Fibroblast of skin of left biceps (primary cell): ENCODE results near the gene TFDP1.
A peak's percentile ranks its signal among the peaks of the same experiment; 100 is the strongest.

Source experiments
- DNase-seq, 2 experiments: peaks; one replicate each; pipeline ENCODE4 v3.0.0-alpha.2; 2013; ENCODE audit warnings: low read depth in 2 of 2

Gene TFDP1, protein sequence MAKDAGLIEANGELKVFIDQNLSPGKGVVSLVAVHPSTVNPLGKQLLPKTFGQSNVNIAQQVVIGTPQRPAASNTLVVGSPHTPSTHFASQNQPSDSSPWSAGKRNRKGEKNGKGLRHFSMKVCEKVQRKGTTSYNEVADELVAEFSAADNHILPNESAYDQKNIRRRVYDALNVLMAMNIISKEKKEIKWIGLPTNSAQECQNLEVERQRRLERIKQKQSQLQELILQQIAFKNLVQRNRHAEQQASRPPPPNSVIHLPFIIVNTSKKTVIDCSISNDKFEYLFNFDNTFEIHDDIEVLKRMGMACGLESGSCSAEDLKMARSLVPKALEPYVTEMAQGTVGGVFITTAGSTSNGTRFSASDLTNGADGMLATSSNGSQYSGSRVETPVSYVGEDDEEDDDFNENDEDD

DNA sequence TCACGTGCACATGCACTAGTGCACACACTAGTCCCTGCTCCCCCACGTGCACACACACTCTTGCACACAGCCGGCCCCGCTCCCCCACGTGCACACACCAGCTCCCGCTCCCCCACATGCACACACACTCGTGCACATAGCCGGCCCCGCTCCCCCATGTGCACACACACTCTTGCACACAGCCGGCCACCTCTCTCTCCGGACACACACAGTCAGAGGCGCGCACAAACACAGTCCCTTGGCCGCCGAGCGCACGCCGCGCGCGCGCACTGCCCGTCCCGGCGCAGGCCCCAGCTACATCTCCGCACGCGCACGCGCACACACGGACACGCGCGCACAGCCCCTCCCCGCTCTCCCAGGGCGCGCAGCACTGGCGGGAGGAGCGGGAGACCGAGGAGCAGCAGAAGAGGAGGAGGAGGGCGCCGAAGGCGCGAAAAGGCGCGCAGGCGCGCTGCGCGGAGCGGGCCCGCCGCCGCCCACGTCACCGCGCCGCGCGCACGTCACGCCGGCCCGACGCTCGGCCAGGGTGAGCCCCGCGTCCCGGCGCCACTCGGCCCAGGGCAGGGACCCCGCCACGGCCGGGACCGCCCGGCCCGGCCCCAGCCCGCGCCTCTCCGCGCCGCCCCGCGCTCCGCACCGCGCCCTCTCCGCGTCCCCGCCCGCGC is at the start of gene TFDP1:
TFDP1 (plus strand) TSS at position 549 of the 665 bp plus-strand sequence. CDS start 1,085 bp downstream, outside the sequence.
- peak; percentile 52 to 56 for DNase-seq

GRCh38 chr13:113535381-113535781 is 49.2 kb upstream of the TFDP1 start:
- no peak for DNase-seq

GRCh38 chr13:113536461-113537110 is 48.0 kb upstream of the TFDP1 start:
- DNase-seq: no peak

DNA sequence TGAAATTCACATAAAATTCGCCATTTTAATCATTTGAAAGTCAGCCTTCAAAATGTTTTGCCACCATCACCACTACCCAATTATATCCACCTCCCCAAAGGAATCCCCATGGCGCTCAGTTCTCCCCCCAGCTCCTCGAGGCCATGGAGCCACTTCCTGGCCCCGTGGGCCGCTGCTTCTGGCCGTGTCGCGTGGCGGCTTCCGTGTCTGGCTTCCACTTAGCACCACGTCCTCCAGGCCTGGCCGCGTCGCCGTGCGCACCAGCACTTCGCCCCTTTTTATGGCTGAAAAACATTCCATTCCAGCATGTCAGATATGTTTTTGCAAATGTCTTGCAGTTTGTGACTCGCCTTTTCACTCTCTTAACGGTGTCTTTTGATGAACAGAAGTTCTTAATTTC is 47.3 kb upstream of the TFDP1 start:
- DNase-seq: no peak

DNA sequence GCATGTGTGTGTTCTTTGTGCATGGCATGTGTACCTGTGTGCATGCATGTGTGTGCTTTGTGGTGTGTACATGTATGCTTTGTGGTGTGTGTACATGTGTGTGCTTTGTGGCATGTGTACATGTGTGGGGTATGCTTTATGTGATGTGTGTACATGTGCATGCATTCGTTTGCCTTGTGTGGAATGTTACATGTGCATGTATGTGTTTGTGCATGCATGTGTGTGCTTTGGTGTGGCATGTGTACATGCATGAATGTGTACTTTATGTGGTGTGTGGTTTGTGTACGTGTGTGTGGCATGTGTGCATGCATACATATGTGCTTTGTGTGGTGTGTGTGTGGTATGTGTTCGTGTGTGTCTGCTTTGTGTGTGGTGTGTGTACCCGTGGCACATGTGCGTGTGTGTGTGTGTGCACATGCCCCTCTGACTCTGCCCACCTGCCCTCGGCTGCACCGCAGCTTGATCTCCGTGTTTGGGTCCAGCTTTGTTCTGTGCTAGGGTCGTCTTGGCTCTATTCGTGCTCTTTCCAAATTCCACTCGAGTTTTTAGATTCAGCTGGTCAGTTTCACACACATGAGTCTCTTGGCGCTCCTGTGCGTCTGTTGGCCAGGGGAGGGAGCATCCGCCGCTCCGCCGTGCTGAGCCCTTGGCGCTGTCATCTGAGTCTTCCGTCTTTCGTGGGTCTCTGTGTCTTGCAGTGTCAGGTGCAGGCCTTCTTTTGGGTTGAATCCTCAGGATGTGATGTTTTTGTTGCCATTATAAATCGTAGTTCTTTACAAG is 46.5 kb upstream of the TFDP1 start:
- no peak for DNase-seq

DNA sequence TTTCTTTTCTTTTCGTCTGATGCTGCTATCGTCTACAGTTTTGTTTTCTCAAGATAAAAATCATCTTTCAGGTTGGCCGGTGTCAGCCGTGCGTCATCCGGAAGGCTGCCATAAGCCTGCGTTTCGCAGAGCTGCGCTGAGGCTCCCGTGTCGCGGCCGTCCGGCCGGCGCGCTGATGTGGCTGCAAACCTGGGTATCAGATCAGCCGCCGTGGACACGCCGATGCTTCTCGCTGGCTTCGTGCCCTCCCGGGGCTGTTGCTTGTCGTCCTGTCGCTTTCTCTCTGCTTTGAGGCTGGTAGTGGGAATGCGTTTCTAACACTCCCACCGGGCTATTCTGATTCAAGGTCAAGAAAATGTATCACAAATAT is 45.9 kb upstream of the TFDP1 start:
- no peak for DNase-seq

GRCh38 chr13:113539176-113539575 is 45.4 kb upstream of the TFDP1 start:
- DNase-seq: no peak

DNA sequence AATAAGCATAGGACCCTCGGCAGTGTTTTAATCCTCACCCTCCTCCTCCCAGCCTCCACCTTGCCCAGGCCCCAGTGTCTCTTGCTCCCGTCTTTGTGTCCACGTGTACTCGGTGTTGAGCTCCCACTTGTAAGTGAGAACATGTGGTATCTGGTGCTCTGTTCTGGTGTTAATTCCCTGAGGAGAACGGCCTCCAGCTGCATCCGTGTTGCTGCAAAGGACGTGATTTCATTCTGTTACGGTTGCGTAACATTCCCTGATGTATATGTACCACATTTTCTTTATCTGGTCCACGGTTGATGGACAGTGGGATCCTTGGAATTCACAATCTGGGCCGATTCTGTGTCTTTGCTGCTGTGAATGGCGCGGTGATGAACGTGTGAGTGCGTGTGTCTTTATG is 44.7 kb upstream of the TFDP1 start:
- peak; percentile 45 to 56 for DNase-seq

GRCh38 chr13:113540523-113540922 is 44.0 kb upstream of the TFDP1 start:
- DNase-seq: no peak

DNA sequence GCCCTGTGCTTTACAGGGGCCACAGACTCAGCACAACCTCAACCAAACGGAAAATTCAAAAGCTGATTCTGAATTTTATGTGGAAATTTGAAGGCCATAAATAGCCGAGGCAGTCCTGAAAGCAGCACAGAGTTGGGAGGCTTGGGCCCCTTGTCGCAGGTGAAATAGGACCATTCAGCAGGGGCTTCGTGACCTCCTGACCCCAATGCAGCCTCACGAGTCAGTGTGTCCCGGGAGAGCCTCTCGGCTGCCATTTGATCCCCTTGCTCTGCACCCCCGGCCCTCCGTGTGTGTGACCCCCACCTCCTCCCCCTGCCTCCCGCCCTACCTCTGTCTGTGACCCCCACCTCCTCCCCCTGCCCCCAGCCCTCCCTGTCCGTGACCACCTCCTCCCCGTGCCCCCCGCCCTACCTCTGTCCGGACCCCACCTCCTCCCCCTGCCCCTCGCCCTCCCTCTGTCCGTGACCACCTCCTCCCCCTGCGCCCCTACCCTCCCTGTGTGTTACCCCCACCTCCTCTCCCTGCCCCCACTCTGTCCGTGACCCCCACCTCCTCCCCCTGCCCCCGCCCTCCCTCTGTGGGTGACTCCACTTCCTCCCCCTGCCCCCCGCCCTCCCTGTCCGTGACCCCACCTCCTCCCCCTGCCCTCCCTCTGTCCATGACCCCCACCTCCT is 41.7 kb upstream of the TFDP1 start:
- DNase-seq: no peak

DNA sequence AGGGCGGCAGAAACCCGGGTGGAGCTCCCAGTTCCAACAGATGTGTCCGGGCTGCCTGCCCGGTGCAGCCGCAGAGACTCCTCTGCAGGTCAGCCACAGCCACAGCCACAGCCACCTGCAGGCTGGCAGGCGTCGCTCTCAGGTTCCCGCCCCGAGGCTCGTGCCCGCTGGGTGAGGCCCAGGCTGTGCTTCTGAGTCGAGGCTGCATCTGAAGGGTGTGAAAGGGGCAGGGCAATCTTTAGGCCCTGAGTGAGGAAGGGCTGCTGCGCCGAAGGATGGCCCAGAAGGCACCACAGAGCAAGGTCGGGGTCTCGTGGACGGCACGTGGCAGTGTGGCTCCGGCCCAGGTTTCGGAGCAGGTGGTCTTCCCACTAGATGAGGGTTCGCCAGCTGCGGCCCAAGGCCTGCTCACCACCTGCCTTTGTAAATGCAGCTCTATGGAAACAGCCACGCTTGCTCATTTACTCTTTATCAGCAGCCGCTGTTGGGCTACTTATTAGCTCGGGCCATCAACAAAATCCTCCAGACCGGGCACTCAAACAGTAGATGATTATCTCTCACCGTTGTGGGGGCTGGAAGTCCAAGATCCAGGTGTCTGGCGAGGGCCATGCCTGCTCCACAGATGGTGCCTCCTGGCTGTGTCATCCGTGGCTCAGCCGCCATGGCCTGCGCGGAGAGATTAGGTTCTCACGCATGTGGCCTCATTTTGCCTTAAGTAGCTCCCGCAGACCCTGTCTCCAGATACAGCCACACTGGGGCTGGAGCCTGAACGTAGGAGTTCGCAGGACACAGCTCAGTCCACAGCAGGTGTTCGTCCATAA is 40.3 kb upstream of the TFDP1 start:
- DNase-seq: no peak

- no peak for DNase-seq
Observed at GRCh38 chr13:113544896-113545295, 39.7 kb upstream of the TFDP1 start.

- DNase-seq: peak; percentile 6 to 8
Observed at GRCh38 chr13:113545455-113545930, 39.1 kb upstream of the TFDP1 start.

DNA sequence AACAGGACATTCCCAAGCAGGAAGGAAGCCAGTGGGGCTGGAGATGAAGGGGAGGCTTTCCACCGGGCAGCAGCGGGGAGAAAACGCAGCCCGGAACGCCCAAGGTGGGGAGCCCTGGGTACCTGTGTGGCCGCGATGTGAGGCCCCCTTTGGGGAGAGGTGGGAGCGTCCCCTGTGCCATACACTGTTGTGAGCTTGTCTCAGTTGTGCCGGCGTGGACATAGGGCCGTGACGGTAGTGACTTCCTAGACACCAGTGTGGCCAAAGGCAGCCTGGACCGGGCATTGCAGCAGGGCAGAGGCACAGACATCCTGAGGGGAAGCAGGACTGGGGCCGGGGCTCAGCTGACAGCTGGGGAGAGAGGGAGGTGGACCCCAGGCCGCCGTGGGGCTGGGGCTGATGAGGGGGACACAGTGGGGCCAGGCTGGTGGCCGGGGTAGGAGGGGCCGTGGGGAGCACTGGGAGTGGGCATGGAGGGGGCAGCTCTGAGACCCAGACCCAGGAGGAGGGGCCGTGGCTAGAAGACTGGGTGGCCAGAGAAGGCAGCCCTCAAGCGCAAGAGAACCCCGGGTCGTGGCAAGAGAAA is 38.5 kb upstream of the TFDP1 start:
- DNase-seq: no peak

DNA sequence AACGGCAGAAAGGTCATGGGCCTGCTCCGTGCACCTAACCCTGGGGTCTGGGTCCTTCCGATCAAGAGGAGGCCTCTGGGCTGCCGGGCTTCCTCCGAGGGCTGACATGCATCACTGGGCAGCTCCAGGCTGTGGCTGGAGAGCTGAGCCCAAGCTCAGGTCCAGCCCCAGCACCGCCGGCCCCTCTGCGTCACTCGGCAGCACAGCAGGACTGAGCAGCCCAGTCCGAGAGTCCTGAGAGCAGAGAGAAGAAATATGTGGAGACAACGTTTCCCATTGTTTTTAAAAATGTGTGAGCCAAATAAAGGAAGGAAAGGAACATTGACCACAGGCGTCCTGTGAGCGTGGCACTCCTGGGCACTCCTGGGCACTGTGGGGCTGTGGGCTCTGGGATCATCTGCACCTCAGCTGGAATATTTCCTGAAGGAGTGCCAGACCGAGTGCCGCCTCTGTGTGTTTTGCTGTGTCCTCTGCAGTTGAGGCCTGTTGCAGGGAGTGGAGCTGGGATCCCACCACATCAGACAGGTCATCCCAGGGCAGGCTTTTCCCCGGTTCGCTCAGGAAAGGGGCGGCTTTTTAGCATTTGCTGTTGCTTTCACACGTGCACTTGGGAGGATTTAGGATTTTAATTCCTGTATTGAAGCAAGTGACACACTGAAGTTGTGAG is 37.8 kb upstream of the TFDP1 start:
- DNase-seq: no peak

GRCh38 chr13:113547238-113547971 is 37.1 kb upstream of the TFDP1 start:
- DNase-seq: no peak

GRCh38 chr13:113548171-113548641 is 36.3 kb upstream of the TFDP1 start:
- DNase-seq: no peak

DNA sequence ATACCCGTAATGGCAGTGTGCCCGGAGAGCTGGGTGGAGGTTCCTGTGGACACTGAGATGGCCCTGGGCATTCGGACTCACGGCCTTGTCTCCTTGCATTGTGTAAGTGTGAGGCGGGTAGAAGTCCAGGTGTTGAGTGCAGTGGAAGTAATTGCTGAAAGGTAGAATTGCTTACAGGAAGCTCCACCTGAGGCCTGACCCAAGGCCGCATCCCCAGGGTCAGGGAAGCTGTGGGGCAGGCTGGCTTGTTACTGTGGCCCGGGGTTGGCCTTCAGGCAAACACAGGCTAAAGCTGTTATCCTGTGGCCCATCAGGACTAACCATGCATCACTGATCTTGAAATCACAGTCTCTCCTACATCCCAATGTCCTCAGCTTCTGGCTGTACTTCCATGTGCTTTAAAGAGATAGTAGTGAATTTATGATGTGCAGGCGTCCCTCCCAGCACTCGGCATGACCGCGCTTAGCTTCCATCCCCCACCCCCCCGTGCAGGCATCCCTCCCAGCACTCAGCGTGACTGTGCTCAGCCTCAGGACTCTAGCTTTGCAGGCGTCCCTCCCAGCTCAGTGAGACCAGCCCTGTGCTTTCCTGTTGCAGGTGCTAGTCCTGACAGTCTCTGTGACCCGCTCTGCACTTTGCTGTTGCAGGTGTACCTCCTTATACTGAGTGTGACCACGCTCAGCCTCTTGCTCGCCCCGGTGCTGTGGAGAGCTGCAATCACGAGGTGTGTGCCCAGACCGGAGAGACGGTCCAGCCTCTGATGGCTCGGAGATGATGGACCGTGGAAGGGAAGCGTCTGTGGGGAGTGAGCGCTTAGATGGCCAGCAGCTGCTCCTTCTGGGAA is 35.6 kb upstream of the TFDP1 start:
- DNase-seq: no peak
